Urothelium cell line (cell line): ENCODE results near the gene KRTAP6-1.

Experiments used
- DNase-seq: peaks from one replicate; pipeline ENCODE4 v3.0.0; 2011; ENCODE audit warnings: low spot score, mixed read lengths
- FAIRE-seq: peaks from 2 replicates; lab custom pipeline; 2011; peaks lifted over from hg19 to GRCh38; lab: Jason Lieb, UNC

KRTAP6-1 gene

DNA sequence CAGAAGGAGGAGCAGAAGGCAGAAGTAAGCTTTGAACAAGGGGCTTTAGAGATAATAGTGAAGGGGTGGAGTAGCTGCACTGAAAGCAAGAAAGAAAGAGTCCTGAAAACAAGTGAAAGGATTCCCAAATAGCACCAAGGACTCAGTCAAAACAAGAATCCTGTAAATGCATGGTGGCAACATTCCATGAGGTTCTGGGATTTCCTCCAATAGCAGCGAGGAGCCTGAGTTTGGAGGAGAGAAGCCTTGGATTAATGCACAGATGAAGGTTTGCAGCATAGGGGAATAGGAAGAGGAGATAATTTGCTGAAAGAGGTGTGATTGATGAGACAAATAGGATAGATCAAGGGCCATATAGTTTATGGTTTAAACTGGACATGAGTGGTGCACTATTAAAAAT, 34.4 kb downstream of the KRTAP6-1 start:
- no peak for DNase-seq
- no peak for FAIRE-seq

DNA sequence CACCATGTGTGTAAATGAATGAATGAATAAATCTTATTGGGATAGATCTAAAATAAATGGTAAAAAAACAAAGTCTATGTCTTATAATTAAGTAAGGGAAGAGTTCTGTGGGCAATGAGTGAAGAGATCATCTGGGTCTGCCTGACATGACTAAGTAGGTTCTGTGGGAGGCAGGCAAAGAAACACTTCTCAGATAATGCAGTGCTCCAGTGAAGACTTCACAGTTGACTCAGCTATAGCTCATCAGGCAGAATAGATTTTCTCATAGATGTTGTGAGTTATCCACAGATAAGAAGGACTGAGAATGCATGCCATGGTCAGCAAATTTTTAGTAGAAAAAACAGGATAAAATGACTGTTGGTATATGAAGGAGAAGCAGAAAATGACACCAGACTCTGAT, 36.0 kb downstream of the KRTAP6-1 start:
- FAIRE-seq: no peak
- DNase-seq: no peak

GRCh38 chr21:30567617-30568016, 46.1 kb downstream of the KRTAP6-1 start:
- DNase-seq: no peak
- no peak for FAIRE-seq

DNA sequence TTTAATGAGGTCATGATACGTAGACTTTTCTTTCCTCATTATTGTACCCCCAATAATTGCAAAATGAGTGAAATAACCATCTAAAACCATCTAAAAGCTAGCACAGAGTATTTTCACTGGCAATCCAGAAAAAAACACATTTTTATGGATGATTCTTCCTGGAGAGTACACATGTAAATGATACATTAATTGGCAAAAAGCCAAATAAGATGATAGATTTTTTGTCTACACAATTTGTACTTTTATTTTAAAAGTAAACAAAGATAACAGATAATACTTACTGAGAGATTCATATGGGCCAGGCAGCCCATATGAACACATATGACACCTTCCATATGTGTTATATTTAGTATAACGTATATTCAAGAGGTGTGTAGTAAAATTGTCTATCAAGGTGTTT, 50.1 kb downstream of the KRTAP6-1 start:
- DNase-seq (no peak), FAIRE-seq (no peak)
